ENCODE data around the gene AEBP1. TPM values are rescaled to one million over a fixed set of nuclear protein-coding genes. Genes with fewer than 3 reads are reported as not detected.

AEBP1 gene
- total RNA-seq, 1 donor from 2014 or later = 35.4 TPM

DNA sequence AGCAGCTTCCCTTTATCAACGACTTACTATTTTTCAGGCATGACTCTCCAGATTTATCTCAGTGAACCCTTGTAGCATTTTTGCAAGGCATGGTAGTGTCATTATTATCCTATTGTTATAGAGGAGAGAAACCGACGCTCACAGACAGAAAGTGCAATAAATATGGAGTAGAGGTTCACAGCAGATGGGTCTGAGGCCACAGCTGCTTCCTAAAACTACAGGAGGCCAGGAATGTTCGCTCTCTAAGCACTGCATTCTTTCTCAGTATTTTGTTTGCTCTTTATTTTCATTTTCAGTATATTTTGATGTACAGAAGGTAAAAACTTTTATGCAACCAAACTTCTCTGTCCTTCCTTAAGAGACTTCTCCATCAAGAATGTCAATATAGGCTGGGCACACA, 4.5 kb upstream of the AEBP1 start:
- DNase-seq = no peak
- H3K9me3 Mint-ChIP-seq (ENCODE audit: unreplicated experiment) = no peaks in the 10 kb centered on the region
- peaks cover 5% of the 10 kb centered on the region for H3K27me3 Mint-ChIP-seq (ENCODE audit: unreplicated experiment)
- H3K4me1 Mint-ChIP-seq (ENCODE audit: low read depth, unreplicated experiment) = peaks cover 11% of the 10 kb centered on the region
- H3K27ac Mint-ChIP-seq (ENCODE audit: unreplicated experiment) = peak overlapping the region; percentile 73
- no peak overlapping the region for H3K4me3 Mint-ChIP-seq (ENCODE audit: unreplicated experiment)
- TF ChIP-seq, protein P1, sequence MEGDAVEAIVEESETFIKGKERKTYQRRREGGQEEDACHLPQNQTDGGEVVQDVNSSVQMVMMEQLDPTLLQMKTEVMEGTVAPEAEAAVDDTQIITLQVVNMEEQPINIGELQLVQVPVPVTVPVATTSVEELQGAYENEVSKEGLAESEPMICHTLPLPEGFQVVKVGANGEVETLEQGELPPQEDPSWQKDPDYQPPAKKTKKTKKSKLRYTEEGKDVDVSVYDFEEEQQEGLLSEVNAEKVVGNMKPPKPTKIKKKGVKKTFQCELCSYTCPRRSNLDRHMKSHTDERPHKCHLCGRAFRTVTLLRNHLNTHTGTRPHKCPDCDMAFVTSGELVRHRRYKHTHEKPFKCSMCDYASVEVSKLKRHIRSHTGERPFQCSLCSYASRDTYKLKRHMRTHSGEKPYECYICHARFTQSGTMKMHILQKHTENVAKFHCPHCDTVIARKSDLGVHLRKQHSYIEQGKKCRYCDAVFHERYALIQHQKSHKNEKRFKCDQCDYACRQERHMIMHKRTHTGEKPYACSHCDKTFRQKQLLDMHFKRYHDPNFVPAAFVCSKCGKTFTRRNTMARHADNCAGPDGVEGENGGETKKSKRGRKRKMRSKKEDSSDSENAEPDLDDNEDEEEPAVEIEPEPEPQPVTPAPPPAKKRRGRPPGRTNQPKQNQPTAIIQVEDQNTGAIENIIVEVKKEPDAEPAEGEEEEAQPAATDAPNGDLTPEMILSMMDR (IDR thresholded peaks at IDR 0.05; ENCODE audit: partially characterized antibody, unreplicated experiment) = no peak
- H3K36me3 Mint-ChIP-seq (ENCODE audit: unreplicated experiment) = no peaks in the 10 kb centered on the region

DNA sequence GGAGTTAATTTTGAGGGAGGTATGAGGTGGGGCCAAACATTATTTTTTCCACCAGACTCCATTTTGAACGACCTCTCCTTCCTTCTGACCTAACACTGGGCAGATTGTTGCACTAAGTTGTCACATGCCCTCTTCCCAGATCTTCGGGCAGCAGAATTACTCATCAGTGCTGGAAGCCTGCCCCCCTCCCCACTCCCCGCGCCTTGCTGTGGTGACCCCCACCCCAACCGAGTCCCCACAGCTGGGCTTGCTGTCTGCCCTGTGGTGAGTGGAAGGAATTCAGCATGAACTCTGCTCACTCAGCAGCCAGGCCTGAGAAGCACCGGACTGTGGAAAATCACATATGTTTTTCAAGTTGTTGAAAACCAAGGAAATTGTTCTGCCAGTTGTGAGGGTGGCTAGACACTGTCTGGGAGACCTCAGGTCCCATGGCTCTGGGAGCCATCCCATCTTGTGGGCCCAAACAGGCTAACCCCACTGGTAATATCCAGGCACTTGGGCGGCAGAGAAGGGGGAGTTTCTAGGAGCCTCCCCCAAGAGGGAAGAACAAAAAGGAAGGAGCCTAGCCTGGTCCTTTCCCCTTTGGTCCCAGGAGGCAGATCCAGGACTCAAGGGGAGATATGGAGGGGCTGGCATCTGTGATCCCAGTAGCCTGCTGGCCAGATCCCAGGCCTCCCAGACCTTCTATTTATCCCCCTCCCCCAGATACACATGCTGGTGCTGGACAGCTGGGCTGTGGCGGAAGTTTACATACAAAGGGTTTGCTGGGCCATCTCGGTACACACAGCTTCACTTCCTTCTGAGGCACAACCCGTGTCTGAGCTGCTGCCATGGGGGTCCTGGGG, 3.5 kb upstream of the AEBP1 start:
- peak; percentile 40 for DNase-seq
- Mint-ChIP-seq H3K27ac (ENCODE audit: unreplicated experiment) (peak overlapping the region; percentile 85), H3K4me1 (ENCODE audit: low read depth, unreplicated experiment) (peaks cover 11% of the 10 kb centered on the region), H3K36me3 (ENCODE audit: unreplicated experiment) (no peaks in the 10 kb centered on the region), H3K27me3 (ENCODE audit: unreplicated experiment) (peaks cover 7% of the 10 kb centered on the region), H3K4me3 (ENCODE audit: unreplicated experiment) (peak overlapping the region; percentile 15), H3K9me3 (ENCODE audit: unreplicated experiment) (no peaks in the 10 kb centered on the region)
- TF ChIP-seq, protein P1 (IDR thresholded peaks at IDR 0.05; ENCODE audit: partially characterized antibody, unreplicated experiment) = no peak

DNA sequence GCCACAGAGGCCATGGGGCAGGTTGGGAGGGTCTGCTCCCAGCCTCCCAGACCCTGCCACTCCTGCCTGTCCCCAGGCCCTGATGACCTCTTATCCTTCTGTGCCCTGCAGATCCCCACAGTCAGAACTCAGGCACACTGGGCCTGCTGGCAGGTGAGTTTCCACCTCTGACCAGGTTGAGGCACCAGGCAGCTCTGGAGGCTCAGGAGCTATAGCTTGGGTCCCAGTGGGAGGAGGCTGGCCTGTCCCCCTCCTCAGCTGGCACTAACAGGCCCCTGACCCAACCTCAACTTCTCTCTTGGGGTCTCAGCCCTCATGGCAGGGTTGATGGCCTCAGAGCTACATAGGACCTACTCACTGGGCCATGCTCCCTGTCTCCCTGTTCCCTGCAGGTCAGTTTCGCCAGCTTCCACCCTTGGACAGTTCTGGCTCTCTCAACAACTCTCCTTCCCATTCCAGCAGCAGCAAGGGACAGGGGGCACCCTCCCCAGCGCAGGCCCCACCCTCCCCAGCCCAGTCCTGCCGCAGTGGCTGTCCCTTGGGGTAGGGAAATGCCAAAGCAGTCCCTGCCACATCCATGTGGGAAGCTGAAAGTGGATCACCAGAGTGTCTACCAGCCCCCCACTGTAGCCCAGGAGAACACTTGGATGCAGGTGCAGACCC, 2.7 kb upstream of the AEBP1 start:
- H3K27me3 Mint-ChIP-seq (ENCODE audit: unreplicated experiment) = peaks cover 9% of the 10 kb centered on the region
- no peak overlapping the region for H3K4me3 Mint-ChIP-seq (ENCODE audit: unreplicated experiment)
- H3K4me1 Mint-ChIP-seq (ENCODE audit: low read depth, unreplicated experiment) = peaks cover 11% of the 10 kb centered on the region
- no peaks in the 10 kb centered on the region for H3K36me3 Mint-ChIP-seq (ENCODE audit: unreplicated experiment)
- no peaks in the 10 kb centered on the region for H3K9me3 Mint-ChIP-seq (ENCODE audit: unreplicated experiment)
- H3K27ac Mint-ChIP-seq (ENCODE audit: unreplicated experiment) = peak overlapping the region; percentile 43
- TF ChIP-seq, protein P1 (IDR thresholded peaks at IDR 0.05; ENCODE audit: partially characterized antibody, unreplicated experiment) = no peak
- DNase-seq = no peak

DNA sequence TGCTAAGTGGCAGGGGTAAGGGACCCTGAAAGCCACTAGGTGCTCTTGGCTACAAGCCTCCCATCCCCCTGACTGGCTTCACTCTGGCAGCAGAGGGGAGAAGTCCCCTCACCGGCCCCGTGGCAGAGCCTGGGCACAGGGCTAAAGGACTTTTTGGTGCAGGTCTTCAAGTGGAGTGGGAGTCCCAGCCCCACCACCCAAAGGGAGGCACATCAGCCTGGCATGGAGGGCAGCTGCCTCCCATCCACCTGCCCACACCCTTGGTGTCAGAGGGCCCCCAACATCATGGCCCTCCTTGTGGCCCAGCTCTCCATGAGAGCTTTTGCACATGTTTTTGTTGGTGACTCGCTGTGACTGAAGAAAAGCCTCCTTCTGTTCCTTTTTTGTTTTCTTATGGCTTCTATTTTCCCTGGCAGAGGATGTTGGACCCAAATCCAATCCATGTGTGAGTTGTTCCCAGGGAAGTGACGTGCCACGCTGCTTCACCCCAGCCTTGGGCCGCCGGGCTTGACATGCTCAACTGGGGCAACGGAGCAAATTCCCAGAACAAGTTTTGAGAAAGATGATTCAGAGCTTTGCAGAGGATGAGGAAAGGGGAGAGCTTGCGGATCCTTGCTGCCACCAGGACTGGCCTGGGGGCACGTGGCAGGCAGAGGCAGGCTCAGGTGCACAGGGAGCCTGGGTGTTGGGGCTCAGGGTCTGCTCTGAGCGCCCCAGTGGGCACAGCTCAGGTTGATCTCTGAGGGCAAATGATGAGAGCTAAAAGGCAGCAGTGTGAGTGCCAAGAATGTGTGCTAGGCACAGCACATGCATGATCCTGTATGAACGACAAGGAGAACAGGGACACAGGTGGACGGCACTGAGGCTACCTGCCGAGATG, 1.9 kb upstream of the AEBP1 start:
- Mint-ChIP-seq H3K27ac (ENCODE audit: unreplicated experiment) (peak overlapping the region; percentile 40), H3K36me3 (ENCODE audit: unreplicated experiment) (no peaks in the 10 kb centered on the region), H3K4me1 (ENCODE audit: low read depth, unreplicated experiment) (peaks cover 10% of the 10 kb centered on the region), H3K9me3 (ENCODE audit: unreplicated experiment) (no peaks in the 10 kb centered on the region), H3K4me3 (ENCODE audit: unreplicated experiment) (peak overlapping the region; percentile 48), H3K27me3 (ENCODE audit: unreplicated experiment) (peaks cover 9% of the 10 kb centered on the region)
- DNase-seq = no peak
- TF ChIP-seq, protein P1 (IDR thresholded peaks at IDR 0.05; ENCODE audit: partially characterized antibody, unreplicated experiment) = no peak

All from glutamatergic neuron (in vitro differentiated cells).